ENCODE results near the gene SEC63.

GRCh38 chr6:107832151-107833056 lies 125.6 kb downstream of the SEC63 start:
- TF ChIP-seq CTCF (IDR thresholded peaks at IDR 0.05) (no peak), POLR2A (IDR thresholded peaks at IDR 0.05) (no peak)
